NCI-H1105 (cell line): ENCODE data around the gene MET.

Experiments
- DNase-seq: peaks from one replicate; lab custom pipeline; 2025; lab: John Stamatoyannopoulos, UW

Gene MET

DNA sequence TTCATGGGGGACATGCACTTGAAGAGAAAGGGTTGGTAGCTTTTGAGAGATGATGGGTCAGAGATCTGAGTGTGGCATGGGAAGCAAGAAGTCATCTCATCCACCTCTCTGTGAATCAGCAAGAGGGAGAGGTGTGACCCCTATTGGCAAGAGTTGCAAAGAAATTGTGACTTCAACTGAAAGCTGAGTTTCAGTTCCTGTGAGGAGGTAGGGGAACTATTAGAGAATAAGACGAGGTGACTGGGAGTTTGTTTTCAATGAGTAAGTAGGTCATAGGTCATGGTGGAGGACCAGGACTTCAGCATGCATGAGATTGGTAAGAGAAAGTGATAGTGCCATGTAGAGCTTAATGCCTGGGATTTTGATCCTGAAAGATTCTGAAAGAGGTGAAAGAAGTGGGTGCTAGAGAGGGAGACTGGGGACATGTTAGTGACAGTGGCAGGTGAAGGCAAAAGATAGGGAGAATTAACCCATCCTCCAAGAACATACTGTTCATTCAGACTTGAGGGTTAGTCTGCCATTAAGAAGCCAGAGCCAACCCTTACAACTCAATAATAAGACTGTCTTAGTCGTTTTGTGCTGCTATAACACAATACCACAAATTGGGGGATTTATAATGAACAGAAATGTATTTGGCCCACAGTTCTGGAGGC lies 114.9 kb downstream of the MET start:
- no peak for DNase-seq

- DNase-seq = no peak
Observed at GRCh38 chr7:116787881-116788280, 115.9 kb downstream of the MET start.

DNA sequence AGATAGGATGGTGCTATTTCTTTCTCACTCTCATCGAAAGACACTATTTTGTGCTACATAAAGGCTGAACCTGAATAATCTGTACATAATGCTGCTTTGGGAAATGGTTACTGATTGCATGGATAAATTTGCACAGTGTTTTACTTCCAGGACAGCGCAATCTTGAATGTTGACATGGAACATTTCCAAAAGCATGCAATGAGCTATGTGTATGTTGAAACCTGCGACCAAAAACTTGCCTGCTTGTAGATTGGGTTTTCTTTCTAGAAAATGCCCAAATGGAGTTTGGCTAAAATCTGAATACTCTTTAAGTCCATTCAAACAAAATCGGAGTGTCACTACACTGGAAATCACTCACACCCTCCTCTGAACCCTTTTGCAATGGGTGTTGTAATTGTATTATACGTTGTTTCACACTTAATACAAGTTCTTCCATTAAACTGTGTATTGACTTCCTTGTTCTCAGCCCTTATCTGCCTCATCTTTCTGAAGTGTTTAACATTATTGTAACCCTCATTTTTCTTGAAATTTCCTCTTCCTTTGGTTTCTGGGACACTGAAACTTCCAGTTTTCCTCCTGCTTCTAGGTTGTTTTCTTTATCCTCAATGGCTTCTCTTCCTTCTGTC lies 116.7 kb downstream of the MET start:
- no peak for DNase-seq

- DNase-seq = no peak
Observed at GRCh38 chr7:116790025-116790424, 118.0 kb downstream of the MET start.

GRCh38 chr7:116792813-116793212 lies 120.8 kb downstream of the MET start:
- DNase-seq = no peak

- DNase-seq = no peak
Observed at GRCh38 chr7:116793795-116794340, 121.9 kb downstream of the MET start.

DNA sequence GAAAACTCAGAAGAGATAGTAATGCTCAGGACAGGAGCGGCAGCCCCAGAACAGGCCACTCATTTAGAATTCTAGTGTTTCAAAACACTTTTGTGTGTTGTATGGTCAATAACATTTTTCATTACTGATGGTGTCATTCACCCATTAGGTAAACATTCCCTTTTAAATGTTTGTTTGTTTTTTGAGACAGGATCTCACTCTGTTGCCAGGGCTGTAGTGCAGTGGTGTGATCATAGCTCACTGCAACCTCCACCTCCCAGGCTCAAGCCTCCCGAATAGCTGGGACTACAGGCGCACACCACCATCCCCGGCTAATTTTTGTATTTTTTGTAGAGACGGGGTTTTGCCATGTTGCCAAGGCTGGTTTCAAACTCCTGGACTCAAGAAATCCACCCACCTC lies 124.5 kb downstream of the MET start:
- no peak for DNase-seq

- no peak for DNase-seq
Observed at GRCh38 chr7:116797612-116798011, 125.6 kb downstream of the MET start.

- no peak for DNase-seq
Observed at GRCh38 chr7:116798232-116798631, 126.2 kb downstream of the MET start.

GRCh38 chr7:116799916-116800315 lies 127.9 kb downstream of the MET start:
- DNase-seq = no peak

DNA sequence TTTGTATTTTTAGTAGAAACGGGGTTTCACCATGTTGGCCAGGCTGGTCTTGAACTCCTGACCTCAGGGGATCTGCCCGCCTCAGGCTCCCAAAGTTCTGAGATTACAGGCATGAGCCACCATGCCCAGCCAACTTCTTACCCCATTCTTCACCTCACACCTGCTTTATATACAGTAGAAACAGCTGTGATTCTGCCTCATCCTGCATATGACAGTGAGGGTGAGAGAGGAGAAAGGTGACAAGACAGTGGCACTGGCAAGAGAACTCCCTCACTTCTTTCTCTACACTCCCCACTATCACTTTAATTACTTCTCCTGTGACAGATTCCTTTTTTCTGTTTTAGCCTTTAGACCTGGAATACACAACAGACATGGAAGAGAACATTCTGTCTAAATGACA lies 128.6 kb downstream of the MET start:
- DNase-seq = no peak

GRCh38 chr7:116801092-116801710 lies 129.2 kb downstream of the MET start:
- DNase-seq = no peak

DNA sequence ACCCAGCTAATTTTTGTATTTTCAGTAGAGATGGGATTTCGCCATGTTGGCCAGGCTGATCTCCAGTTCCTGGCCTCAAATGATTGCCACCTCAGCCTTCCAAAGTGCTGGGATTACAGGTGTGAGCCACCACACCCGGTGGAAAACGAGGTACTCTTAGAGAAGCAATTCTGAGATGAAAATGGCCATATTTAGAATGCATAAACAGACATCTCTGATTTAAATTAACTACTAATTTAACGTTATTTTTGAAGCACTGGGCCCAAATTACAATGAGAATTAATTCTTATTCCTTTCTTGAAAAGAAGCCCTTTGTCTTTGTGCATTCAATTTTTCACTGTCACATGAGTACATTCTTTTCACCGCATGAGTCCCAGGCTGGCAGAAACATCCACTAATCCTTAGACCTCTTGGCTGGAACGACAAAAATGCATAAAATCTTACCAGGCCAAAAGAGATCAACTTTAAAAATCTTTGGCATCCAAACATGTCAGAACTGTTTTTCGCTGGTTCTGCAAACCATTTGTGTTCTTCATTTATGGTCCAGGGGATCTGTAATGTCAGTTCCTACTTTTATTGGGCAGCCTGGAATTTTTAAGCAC lies 130.2 kb downstream of the MET start:
- DNase-seq = no peak

- peak; percentile 50 for DNase-seq
Observed at GRCh38 chr7:116802746-116803152, 130.8 kb downstream of the MET start.

DNA sequence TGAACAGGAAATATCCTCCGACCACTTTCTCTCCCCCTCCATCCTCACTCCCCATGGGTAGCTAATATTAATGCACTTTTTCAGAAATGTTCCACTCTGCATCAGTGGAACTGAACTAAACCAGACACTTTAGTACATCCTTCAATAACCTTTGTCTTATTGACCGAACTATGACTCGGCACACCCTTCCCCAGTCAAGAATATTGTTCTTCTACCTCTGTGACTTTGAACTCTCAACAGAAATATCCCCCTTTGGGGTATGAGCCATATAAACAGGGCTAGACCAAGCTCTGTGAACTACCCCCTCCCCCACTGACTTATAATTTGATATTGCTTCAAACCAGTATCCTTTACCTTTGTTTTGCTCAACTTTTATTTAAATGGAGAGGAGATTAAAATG lies 132.5 kb downstream of the MET start:
- no peak for DNase-seq

- no peak for DNase-seq
Observed at GRCh38 chr7:116805100-116805544, 133.1 kb downstream of the MET start.

GRCh38 chr7:116806046-116806944 lies 134.3 kb downstream of the MET start:
- DNase-seq = no peak

- no peak for DNase-seq
Observed at GRCh38 chr7:116807011-116807560, 135.1 kb downstream of the MET start.

DNA sequence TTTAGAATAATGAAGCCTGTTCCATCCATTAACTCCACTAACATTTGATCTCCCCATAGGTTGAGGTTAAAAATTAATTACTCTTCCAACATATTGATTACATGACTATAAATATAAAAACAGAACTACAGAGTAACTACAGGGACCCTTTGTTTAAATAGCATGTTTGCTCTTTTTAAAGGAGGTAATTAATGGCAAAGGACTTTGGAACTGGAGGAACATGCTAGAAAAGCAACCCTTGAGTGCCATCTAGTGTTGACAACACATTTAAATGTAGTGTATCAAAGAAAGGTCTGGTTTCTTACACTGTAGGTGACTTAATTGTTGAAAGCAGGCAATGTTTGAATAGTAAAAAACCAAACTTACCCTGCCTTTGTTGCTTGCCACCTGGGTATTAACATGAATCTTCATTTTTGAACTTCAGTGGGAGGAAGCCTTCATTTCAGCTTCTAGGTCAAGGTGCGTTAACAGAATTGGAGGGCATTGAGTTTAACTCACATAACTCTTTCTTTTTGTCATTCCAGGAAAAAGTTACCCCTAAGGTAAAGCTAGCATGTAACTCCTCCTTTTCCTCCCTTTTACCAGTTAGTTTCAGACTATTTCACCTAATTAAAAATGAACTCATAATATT lies 137.8 kb downstream of the MET start:
- DNase-seq = peak; percentile 77

- no peak for DNase-seq
Observed at GRCh38 chr7:116810267-116811116, 138.5 kb downstream of the MET start.
